T-helper 17 cell (primary cell): ENCODE measurements around the gene MAPK12. TPM values are rescaled to one million over a fixed set of nuclear protein-coding genes. Genes with fewer than 3 reads are reported as not detected.

Source experiments
- ATAC-seq: fragments of 150-1000 bp; cut with Tn5 transposase; 2 replicates; pipeline ENCODE4 v1.10.0; 2021; ENCODE audit warnings: mild to moderate bottlenecking, moderate library complexity
- DNase-seq, 3 donors: peaks; one replicate each; pipeline versions ENCODE4 v3.0.0 to v3.0.0-alpha.2; 2020 to 2021
- H3K9me3 ChIP-seq: one replicate; pipeline ENCODE4 v1.7.0; 2013; ENCODE audit warnings: low read length, mild to moderate bottlenecking; ENCODE audit not compliant: control insufficient read depth, poor library complexity, severe bottlenecking
- H3K27ac Mint-ChIP-seq: one replicate; pipeline ENCODE4 v1.8.0; 2022; ENCODE audit warnings: mild to moderate bottlenecking, moderate library complexity, mixed read lengths
- H3K27me3 Mint-ChIP-seq: one replicate; pipeline ENCODE4 v1.8.0; 2022; ENCODE audit warnings: mixed read lengths
- H3K36me3 Mint-ChIP-seq: one replicate; pipeline ENCODE4 v1.8.0; 2022; ENCODE audit warnings: low read depth, mixed read lengths
- H3K4me1 Mint-ChIP-seq: one replicate; pipeline ENCODE4 v1.8.0; 2022; ENCODE audit warnings: mild to moderate bottlenecking, mixed read lengths
- H3K4me3 Mint-ChIP-seq: one replicate; pipeline ENCODE4 v1.8.0; 2022; ENCODE audit warnings: mild to moderate bottlenecking, moderate library complexity, mixed read lengths
- total RNA-seq, 4 donors: library from RNA in 2 of 4; stranded (reverse) in 2 of 4; gene quantifications; one replicate each; pipeline ENCODE4 v1.2.3 and lab custom pipeline; 2022 to 2026

The MAPK12 gene
- total RNA-seq, 2 donors from 2014 or later: 1.7 to 1.9 TPM

DNA sequence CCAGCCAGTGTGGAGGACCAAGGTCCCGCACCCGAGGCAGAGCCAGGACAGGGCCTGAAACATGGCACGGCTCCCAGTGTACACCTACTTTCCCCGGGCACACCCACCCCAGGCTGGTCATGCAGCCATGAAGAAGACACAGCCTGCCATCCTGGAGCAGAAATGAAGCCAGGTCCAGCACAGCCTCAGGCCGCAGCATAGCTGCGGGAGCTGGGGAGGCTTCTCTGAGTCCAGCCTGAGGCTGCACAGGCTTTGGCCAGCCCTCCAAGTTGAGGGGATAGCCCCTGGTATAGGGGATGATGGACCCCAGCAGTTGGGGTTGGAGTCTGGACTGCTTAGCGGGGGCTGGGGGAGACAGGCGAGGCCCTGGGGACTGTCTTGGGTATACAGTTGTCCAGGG is 7.5 kb downstream of the MAPK12 start:
- no peaks in the 10 kb centered on the region for H3K9me3 ChIP-seq
- peaks cover 12% of the 10 kb centered on the region for H3K27me3 Mint-ChIP-seq
- no peak overlapping the region for H3K4me3 Mint-ChIP-seq
- H3K4me1 Mint-ChIP-seq: peaks cover 4% of the 10 kb centered on the region
- no peaks in the 10 kb centered on the region for H3K36me3 Mint-ChIP-seq
- H3K27ac Mint-ChIP-seq: no peak overlapping the region
- ATAC-seq: no peak
- DNase-seq: no peak

DNA sequence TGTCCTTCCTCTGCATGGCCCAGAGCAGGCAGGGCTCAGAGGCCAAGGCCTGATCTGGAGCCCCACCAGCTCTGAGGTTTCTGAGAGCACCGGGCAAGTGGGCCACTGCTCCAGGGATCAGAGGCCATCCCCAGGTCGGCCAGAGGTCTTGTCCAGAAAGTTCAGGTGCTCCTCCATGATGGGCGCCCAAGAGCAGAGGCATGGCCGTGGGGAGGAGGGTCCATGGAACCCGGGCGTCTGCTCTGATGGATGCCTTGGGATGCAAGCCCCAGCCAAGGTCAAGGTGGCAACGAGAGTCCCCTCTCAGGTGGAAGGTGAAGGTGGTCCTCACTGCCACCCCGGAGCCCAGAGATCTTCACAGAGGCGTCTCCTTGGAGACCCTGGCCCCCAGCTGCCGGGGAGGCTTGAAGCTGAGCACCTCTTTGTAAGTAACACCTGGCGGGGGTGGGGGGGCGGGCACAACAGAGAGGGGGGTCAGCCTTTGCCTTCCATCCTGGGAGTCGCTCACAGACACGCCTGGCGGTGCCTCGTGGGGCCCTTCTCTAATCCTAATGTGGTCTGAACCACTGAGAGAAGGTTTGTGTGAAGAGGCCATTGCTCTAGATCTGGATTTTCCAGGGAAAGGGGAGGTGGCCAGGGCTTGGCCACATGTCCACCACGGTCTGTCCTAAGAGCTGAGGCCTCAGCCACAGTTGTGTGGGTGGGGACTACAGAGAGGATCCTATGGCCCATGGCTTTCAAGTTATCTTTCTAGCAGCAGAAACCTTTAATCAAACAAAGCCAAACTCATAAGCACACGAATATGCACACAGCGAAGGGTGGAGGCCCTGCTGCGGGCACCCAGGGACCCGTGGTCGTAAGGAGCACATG is 8.2 kb downstream of the MAPK12 start:
- H3K9me3 ChIP-seq: no peaks in the 10 kb centered on the region
- Mint-ChIP-seq H3K27ac (no peak overlapping the region), H3K4me3 (no peak overlapping the region), H3K4me1 (peaks cover 2% of the 10 kb centered on the region), H3K36me3 (no peaks in the 10 kb centered on the region), H3K27me3 (peaks cover 6% of the 10 kb centered on the region)
- ATAC-seq: no peak
- DNase-seq: no peak

DNA sequence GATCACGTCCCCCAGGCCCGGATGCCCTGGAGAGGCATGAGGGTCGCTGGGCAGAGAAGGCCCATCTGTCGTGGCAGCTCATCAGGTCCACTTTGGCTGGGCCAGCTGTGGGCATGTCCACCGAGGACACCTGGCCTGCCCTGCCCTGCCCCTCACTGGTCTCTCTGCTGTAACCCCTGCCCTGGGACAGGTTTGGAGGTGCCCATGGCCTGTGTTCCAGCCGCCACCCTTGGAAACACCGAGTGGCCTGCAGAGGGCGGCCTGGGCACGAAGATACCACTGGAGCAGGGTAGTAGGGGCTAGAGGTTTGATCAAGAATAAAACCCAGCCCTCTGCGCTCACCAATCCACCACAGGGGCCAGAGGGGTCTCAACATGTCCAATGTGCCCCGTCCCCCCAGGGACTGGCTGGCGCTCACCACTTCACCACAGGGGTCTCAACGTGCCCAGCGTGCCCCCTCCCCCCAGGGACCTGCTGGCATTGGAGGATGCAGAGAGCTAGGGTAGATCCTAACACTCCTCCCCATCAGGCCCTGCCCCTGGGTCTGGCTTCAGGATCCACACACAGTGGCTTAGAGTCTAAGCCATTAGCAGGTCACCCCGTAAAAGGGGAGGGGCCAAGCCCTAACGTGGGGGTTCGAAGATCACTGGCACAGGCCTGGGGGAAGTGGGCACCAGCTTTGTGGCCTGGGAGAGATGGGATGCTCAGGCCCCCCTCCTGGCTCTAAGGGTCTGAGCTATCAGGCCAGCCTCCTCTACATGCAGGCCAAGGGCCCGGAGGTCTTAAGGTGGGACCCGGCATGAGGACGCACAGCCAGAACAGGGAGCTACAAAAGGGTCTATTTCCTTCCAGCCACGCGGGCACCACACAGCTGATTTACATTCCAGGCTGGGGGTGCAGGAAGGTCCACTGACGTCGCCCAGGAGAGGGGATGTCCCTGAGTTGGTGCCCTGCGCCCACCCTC is 9.1 kb downstream of the MAPK12 start:
- peaks cover 3% of the 10 kb centered on the region for H3K27me3 Mint-ChIP-seq
- no peaks in the 10 kb centered on the region for H3K9me3 ChIP-seq
- H3K4me1 Mint-ChIP-seq: peaks cover 9% of the 10 kb centered on the region
- H3K36me3 Mint-ChIP-seq: no peaks in the 10 kb centered on the region
- DNase-seq (peak; percentile 39 to 66 (median 51)), ATAC-seq (peak; percentile 73)
- peak overlapping the region; percentile 24 for H3K27ac Mint-ChIP-seq
- H3K4me3 Mint-ChIP-seq: peak overlapping the region; percentile 77

DNA sequence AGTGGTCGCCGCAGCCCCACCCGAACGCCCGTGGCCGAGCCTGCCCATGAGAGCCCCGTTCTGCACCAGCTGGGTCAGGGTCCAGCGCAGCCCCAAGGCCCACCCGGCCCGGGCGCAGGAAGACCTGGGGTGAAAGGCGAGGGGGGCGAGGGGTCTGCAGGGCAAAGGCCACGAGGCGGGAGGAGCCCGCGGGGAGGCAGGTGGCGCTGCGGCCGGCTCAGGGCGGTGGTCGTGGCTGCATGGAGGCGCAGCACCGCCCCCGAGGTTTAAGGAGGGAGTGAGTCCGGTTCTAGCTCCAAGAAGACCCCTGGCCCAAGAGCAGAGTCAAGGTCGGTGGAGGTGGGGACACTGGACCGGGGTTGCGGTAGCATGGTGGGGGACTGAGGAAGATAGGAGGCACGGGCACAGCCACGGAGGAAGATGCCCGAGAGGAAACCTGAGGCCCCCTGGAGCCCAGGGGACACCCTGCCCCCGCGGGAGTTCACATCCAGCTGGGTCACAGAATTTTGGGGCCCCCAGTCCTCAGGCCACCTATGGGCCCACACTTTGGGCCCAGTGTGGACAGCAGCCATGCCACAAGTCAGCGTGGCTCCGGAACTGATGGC is 9.9 kb downstream of the MAPK12 start:
- Mint-ChIP-seq H3K36me3 (no peaks in the 10 kb centered on the region), H3K27ac (peak overlapping the region; percentile 24), H3K4me1 (peaks cover 12% of the 10 kb centered on the region), H3K4me3 (peak overlapping the region; percentile 77), H3K27me3 (no peaks in the 10 kb centered on the region)
- peak; percentile 3 for ATAC-seq
- no peak for DNase-seq
- no peaks in the 10 kb centered on the region for H3K9me3 ChIP-seq

DNA sequence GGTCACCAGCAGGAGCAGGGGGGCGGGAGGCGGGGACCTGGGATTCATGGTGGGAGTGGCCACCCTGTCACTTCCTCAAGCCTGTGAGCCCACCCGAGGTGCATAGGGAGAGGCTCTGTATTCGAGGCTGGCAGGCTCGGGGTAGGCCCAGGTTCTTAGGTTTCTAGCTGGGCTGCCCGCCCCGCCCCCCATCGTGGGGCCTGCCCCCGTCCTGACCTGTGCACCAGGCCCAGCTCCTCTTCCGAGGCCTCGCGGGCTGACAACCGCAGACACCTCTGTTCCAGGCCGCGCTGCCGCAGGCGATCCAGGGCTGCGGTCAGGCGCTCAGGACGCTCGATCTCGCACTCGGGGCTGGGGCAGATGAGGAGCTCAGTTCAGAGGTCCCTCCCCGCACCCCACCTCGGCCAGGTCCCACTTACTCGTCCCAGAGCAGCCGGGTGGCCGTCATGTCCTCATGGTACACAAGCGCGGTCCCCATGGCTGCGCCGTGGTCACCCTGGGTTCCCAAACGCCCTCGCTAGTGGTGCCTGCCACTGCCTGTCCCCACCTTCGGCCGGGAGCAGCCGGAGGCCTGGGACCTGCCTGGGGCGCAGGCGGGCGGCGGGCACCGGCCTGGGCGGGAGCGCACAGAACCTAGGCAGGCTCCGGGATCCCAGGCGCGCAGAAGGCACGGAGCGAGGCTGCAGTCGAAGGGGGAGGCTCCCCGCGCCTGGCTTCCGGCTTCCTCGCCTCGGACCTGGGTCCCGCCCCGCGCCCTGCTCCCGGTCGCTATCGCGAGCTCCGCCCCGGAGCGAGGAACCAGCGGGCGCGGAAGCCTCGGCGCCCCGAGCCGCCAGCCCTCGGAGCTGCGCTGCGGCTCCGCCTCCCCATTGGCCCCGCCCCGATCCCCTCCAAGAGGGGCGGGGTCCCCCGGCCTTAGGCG is 10.7 kb downstream of the MAPK12 start, which contains the start of gene HDAC10:
HDAC10 (minus strand) TSS at position 711 of the 922 bp plus-strand sequence; CDS start at position 478, 233 bp downstream.
- peak; percentile 59 to 75 (median 72) for DNase-seq
- H3K4me1 Mint-ChIP-seq: peaks cover 12% of the 10 kb centered on the region
- no peaks in the 10 kb centered on the region for H3K36me3 Mint-ChIP-seq
- ATAC-seq: peak; percentile 70
- peak within 1 kb of the TSS; percentile 24 for H3K27ac Mint-ChIP-seq
- H3K9me3 ChIP-seq: no peaks in the 10 kb centered on the region
- H3K4me3 Mint-ChIP-seq: peak within 1 kb of the TSS; percentile 77
- no peaks in the 10 kb centered on the region for H3K27me3 Mint-ChIP-seq

DNA sequence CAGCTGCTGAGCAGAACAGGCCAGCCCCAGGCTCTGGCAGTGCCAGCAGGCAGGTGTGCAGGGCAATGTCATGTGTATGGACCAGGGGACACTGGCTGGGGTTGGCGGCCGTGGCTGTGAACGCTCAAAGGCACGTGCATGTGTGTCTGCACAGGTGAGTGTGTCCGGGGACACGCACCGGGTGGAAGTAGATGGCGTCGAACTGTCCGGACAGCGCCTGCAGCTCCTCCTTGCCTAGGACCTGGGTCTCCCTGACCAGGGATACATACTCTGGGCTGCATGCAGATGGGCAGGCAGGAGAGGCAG is 11.3 kb downstream of the MAPK12 start:
- H3K9me3 ChIP-seq: no peaks in the 10 kb centered on the region
- DNase-seq (no peak), ATAC-seq (no peak)
- peak overlapping the region; percentile 77 for H3K4me3 Mint-ChIP-seq
- no peaks in the 10 kb centered on the region for H3K27me3 Mint-ChIP-seq
- H3K36me3 Mint-ChIP-seq: no peaks in the 10 kb centered on the region
- H3K27ac Mint-ChIP-seq: no peak overlapping the region
- peaks cover 12% of the 10 kb centered on the region for H3K4me1 Mint-ChIP-seq

DNA sequence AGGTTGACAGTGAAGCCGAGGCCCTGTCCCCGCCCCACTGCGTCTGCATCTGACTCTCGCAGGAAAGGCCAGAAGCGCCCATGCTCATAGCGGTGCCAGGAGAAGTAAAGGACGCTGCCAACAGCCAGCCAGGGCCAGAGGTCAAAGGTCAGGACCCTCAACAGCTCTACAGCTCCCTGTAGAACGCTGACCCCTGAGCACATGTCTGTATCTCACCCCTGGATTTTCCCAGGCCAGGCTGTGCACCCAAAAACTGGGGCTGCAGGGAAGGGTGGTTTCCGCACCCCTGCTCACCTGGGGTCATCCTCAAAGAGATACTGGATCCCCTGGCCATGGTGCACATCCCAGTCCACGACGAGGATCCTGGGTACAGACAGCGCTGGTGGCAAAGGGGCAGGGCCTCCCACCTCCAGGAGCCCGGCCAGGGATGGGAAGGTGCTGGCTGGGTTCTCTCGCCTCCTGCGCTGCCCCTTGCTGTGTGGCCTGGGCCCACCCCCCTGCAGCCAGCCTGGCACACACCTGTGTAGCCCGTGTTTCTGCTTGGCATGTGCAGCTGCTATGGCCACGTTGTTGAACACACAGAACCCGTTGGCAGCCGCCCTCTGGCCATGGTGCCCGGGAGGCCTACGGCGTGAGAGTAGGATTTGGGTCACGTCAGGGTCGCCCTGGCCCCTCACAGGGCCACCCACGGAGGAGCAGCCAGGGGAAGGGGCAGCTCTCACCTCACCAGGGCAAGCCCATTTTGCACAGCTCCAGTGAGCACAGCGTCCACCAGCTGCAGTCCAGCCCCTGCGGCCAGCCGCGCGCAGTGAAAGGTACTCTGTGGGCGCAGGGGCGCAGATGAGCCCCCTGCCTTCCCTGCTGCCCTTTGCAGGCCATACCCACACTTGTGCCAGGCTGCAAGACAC is 11.9 kb downstream of the MAPK12 start:
- DNase-seq (no peak), ATAC-seq (no peak)
- Mint-ChIP-seq H3K36me3 (peaks cover 2% of the 10 kb centered on the region), H3K27me3 (no peaks in the 10 kb centered on the region), H3K27ac (no peak overlapping the region), H3K4me1 (peaks cover 15% of the 10 kb centered on the region), H3K4me3 (peak overlapping the region; percentile 77)
- no peaks in the 10 kb centered on the region for H3K9me3 ChIP-seq

DNA sequence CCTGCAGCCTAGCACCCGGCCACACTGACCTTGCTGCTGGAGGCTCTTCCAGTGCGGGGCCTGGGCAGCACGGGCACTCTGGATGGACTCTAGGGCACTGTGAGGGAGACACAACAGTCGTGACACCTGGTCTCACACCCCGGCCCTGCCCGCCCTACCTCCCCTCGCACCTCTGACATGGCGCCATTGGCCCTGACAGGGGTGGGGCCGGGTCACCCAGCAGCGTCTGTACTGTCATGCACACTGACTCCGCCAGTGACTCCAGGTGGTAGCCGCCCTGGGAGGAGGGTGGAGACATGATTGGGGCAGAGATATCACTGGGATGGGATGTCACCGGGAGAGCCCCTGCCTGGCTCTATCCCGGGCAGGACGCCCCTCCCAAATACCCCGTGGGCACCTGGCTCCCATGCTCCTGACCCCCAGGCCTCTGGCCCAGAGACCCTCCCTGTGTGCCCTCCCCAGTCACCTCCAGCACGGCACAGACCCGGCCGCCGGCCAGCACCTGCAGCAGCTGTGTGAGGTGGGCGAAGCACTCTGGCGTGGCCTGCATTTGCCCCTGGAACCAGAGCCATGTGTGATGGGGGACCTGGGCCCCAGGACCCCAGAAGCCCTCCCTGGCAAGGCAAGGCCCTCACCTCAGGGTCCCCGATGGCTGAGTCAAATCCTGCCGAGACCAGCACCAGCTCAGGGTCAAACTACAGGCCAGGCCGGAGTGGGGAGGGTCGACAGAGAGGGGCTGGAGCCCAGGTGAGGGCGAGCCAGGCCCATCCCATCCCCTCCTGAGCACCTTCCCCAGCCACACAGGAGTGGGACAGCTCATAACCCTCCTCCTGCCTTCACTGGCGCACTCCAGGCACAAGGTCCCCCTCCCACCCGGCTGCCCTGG is 13.0 kb downstream of the MAPK12 start:
- Mint-ChIP-seq H3K27me3 (no peaks in the 10 kb centered on the region), H3K36me3 (peaks cover 2% of the 10 kb centered on the region), H3K27ac (peak overlapping the region; percentile 93), H3K4me3 (peak overlapping the region; percentile 82), H3K4me1 (peaks cover 13% of the 10 kb centered on the region)
- no peak for ATAC-seq
- no peaks in the 10 kb centered on the region for H3K9me3 ChIP-seq
- no peak for DNase-seq

DNA sequence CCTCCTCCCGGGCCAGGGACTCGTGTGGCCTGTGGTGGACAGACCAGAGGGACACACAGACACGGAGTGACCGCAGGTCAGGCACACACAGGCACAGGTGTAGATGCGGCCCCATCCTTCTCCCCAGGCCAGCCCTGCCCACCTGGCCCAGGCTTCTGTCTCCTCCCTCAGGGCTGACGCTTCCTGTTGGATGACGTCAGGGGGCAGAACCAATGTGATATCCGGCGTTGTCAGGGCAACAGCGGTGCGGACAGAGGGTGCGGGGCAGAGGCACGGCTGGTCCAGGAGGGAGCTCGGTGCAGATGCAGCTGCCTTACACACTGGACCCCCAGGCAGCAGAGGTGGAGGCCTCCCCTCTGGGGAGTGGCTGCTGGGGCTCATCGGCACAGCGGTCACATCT is 13.7 kb downstream of the MAPK12 start:
- DNase-seq (peak; percentile 41 to 58 (median 45)), ATAC-seq (peak; percentile 39)
- H3K27ac Mint-ChIP-seq: peak overlapping the region; percentile 93
- H3K4me1 Mint-ChIP-seq: peaks cover 13% of the 10 kb centered on the region
- H3K36me3 Mint-ChIP-seq: peaks cover 2% of the 10 kb centered on the region
- H3K9me3 ChIP-seq: no peaks in the 10 kb centered on the region
- H3K27me3 Mint-ChIP-seq: no peaks in the 10 kb centered on the region
- H3K4me3 Mint-ChIP-seq: peak overlapping the region; percentile 82

DNA sequence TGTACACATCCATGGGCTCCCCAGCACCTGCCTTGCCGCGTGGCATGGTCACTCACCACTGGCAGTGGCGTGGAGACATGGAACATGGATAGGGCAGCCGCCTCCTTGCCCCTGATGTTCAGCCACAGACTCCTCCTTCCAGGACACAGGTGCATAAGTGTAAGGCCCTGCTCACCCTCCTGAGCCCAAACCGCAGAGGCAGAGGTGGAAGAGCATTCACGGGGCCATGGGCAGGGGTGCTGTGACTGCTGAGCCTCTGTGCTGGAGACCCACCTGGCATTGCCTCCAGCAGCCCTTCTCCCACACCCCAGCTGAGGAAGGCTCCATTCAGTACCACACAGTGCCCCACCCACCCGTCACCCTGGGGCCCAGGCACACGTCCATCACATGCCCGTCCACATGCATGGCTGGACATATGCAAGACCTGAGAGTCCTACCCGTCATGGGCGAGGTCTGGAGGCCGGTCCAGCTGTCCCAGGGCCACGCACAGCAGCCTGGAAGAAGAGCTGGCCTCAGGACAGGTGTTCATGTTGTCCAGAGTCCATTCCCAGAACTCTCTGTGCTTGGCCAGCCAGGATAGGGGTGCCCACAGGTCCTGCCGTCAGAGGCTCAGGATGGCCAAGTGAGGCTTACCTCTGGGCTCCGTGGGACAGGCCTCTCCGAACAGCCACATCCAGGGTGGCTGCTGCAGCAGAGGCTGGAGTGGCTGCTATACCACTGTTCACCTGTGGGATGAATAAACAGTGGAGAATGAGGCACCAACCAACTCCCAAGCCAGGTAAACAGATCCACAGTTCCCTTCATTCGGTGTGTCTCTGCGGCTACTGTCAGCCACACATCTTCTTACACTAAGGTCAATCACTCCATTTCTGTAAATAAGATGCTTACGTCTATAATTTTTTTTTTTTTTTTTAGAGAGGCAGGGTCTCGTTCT is 15.0 kb downstream of the MAPK12 start:
- Mint-ChIP-seq H3K4me1 (peaks cover 19% of the 10 kb centered on the region), H3K4me3 (peak overlapping the region; percentile 61), H3K27ac (peak overlapping the region; percentile 93), H3K36me3 (peaks cover 2% of the 10 kb centered on the region), H3K27me3 (no peaks in the 10 kb centered on the region)
- DNase-seq: no peak
- H3K9me3 ChIP-seq: no peaks in the 10 kb centered on the region
- ATAC-seq: no peak
